ENCODE data around the gene DUSP12.
"Not testable (repeated sequence)": the region's sequence is repeated elsewhere in the genome, so short reads cannot be mapped to it uniquely, and the experiment has no call there.

Gene DUSP12

DNA sequence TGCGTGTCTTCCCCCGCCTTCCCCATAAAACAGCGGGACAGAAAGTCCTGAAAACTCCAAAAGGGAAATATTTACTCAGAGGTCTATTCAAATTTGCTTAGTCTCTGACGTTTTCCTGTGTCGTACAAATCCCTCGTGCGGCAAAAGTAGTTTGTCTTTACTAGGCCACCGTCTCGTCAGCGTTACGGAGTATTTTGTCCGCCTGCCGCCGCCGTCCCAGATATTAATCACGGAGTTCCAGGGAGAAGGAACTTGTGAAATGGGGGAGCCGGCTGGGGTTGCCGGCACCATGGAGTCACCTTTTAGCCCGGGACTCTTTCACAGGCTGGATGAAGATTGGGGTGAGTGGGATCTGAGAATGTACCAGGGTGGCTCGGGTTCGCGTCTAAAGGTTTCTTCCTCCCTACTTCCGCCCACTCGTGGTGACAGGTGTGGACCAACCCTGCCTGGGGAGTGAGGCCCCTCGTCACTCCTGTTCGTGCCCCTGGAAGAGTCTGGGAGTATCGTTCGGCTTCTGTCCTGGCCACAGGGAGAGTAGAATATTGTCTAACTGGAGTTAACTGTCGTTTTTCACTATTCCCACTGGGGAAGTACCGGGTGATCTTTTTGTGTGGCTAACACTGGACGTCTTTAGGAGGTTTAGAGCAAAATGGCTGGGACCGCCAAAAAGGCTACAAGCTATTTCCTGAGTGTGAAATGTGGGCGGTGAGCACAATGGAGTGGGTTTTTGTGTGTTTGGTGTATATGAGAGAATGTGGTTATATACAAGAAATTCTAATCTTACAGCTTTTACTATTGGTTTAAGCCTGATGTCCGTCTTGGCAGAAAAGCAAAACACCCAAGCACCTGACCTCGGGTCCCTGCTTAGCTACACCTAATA, 16.8 kb downstream of the DUSP12 start, which contains the start of gene ATF6:
ATF6 (plus strand) TSS at position 219 of the 880 bp plus-strand sequence; CDS start at position 260, 41 bp downstream.
- DNase-seq (ENCODE audit: low read depth in 1 of 2, low spot score in 1 of 2): peak; percentile 53 to 96
- no peak for TF ChIP-seq JUND (IDR thresholded peaks at IDR 0.05; ENCODE audit: low read depth)
- in situ Hi-C loops (cut with HindIII; ENCODE audit: low pct_unique_long_range_greater_than_20kb, low sequenced_read_pairs): no loop called here

GRCh38 chr1:161768461-161768860, 18.9 kb downstream of the DUSP12 start:
- no peak for DNase-seq (ENCODE audit: low read depth in 1 of 2, low spot score in 1 of 2)
- in situ Hi-C loops (cut with HindIII; ENCODE audit: low pct_unique_long_range_greater_than_20kb, low sequenced_read_pairs): no loop called here
- no peak for TF ChIP-seq JUND (IDR thresholded peaks at IDR 0.05; ENCODE audit: low read depth)

GRCh38 chr1:161768986-161769672, 19.5 kb downstream of the DUSP12 start:
- in situ Hi-C loops (cut with HindIII; ENCODE audit: low pct_unique_long_range_greater_than_20kb, low sequenced_read_pairs): no loop called here
- no peak for DNase-seq (ENCODE audit: low read depth in 1 of 2, low spot score in 1 of 2)
- no peak for TF ChIP-seq JUND (IDR thresholded peaks at IDR 0.05; ENCODE audit: low read depth)

GRCh38 chr1:161769673-161770045, 20.1 kb downstream of the DUSP12 start:
- in situ Hi-C loops (cut with HindIII; ENCODE audit: low pct_unique_long_range_greater_than_20kb, low sequenced_read_pairs); DNase-seq (ENCODE audit: low read depth in 1 of 2, low spot score in 1 of 2): not testable (repeated sequence)

GRCh38 chr1:161770250-161770649, 20.7 kb downstream of the DUSP12 start:
- no peak for DNase-seq (ENCODE audit: low read depth in 1 of 2, low spot score in 1 of 2)
- in situ Hi-C loops (cut with HindIII; ENCODE audit: low pct_unique_long_range_greater_than_20kb, low sequenced_read_pairs): no loop called here
- TF ChIP-seq JUND (IDR thresholded peaks at IDR 0.05; ENCODE audit: low read depth): no peak

- no peak for TF ChIP-seq JUND (IDR thresholded peaks at IDR 0.05; ENCODE audit: low read depth)
- in situ Hi-C loops (cut with HindIII; ENCODE audit: low pct_unique_long_range_greater_than_20kb, low sequenced_read_pairs): no loop called here
- DNase-seq (ENCODE audit: low read depth in 1 of 2, low spot score in 1 of 2): no peak
Observed at GRCh38 chr1:161771161-161771560, 21.6 kb downstream of the DUSP12 start.

GRCh38 chr1:161771973-161772372, 22.4 kb downstream of the DUSP12 start:
- in situ Hi-C loops (cut with HindIII; ENCODE audit: low pct_unique_long_range_greater_than_20kb, low sequenced_read_pairs): no loop called here
- no peak for TF ChIP-seq JUND (IDR thresholded peaks at IDR 0.05; ENCODE audit: low read depth)
- DNase-seq (ENCODE audit: low read depth in 1 of 2, low spot score in 1 of 2): peak in 1 of 2 experiments; percentile 12

GRCh38 chr1:161772397-161772796, 22.8 kb downstream of the DUSP12 start:
- in situ Hi-C loops (cut with HindIII; ENCODE audit: low pct_unique_long_range_greater_than_20kb, low sequenced_read_pairs): no loop called here
- DNase-seq (ENCODE audit: low read depth in 1 of 2, low spot score in 1 of 2): no peak
- TF ChIP-seq JUND (IDR thresholded peaks at IDR 0.05; ENCODE audit: low read depth): no peak

GRCh38 chr1:161773791-161774190, 24.2 kb downstream of the DUSP12 start:
- no peak for TF ChIP-seq JUND (IDR thresholded peaks at IDR 0.05; ENCODE audit: low read depth)
- DNase-seq (ENCODE audit: low read depth in 1 of 2, low spot score in 1 of 2): no peak
- in situ Hi-C loops (cut with HindIII; ENCODE audit: low pct_unique_long_range_greater_than_20kb, low sequenced_read_pairs): no loop called here

DNA sequence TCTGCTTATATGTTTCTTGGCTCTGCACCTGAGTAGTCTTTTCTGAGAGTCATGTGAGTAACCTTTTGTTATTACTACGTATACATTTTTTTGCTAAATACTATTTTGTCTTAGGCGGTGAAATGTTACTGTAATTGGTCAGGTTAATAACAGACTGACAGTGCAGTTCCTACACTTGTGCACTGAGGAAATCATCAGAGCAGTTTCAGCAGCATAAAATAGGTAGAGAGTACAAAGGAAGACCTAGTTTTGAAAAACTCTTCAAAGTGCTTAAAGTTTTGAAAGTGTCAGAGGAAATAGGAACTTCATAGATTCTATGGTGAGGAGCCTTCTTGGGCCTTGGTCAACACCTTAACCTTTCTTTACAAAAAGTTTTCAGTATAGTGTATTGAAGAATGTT, 27.7 kb downstream of the DUSP12 start:
- in situ Hi-C loops (cut with HindIII; ENCODE audit: low pct_unique_long_range_greater_than_20kb, low sequenced_read_pairs): no loop called here

GRCh38 chr1:161778522-161778921, 28.9 kb downstream of the DUSP12 start:
- no peak for TF ChIP-seq JUND (IDR thresholded peaks at IDR 0.05; ENCODE audit: low read depth)
- in situ Hi-C loops (cut with HindIII; ENCODE audit: low pct_unique_long_range_greater_than_20kb, low sequenced_read_pairs): no loop called here

More for the DNA sequence above, 27.7 kb downstream of the DUSP12 start:
- no peak for DNase-seq (ENCODE audit: low read depth in 1 of 2, low spot score in 1 of 2)
- no peak for TF ChIP-seq JUND (IDR thresholded peaks at IDR 0.05; ENCODE audit: low read depth)

DNA sequence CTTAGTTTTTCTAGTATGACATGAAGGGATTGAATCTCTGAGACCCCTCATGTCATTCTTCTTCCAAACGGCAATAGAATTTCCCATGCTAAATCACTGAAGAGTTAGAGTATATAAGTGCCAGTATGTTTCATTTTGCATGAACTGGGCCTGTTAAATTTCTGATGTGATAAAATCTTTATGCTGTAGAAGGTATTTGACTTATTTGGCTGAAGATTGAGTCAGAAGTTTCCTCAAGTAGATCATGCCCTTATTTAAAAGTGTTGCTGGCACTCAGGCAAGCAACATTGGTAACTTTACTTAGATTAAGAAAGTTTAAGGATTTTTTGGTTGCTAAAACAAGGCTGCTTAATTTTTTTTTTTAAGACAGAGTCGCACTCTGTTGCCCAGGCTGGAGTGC, 29.8 kb downstream of the DUSP12 start:
- TF ChIP-seq JUND (IDR thresholded peaks at IDR 0.05; ENCODE audit: low read depth): no peak
- in situ Hi-C loops (cut with HindIII; ENCODE audit: low pct_unique_long_range_greater_than_20kb, low sequenced_read_pairs): no loop called here
- peak in 1 of 2 experiments; percentile 14 for DNase-seq (ENCODE audit: low read depth in 1 of 2, low spot score in 1 of 2)

More at GRCh38 chr1:161778522-161778921, 28.9 kb downstream of the DUSP12 start:
- no peak for DNase-seq (ENCODE audit: low read depth in 1 of 2, low spot score in 1 of 2)

- in situ Hi-C loops (cut with HindIII; ENCODE audit: low pct_unique_long_range_greater_than_20kb, low sequenced_read_pairs): no loop called here
- TF ChIP-seq JUND (IDR thresholded peaks at IDR 0.05; ENCODE audit: low read depth): no peak
- no peak for DNase-seq (ENCODE audit: low read depth in 1 of 2, low spot score in 1 of 2)
Observed at GRCh38 chr1:161781995-161782394, 32.4 kb downstream of the DUSP12 start.

Measured in T47D (cell line).